OCI-LY1 (cell line): Measurements from ENCODE around the gene UIMC1.

Experiments used
- CTCF ChIP-seq: fragments of 200-600 bp; sonication (generic), shearing (Covaris generic); IDR thresholded peaks from 2 replicates; pipeline ENCODE4 v1.5.1; 2017; ENCODE audit warnings: mild to moderate bottlenecking, antibody characterized with exemption, low read length, moderate library complexity, mixed read lengths
- EZH2 ChIP-seq: fragments of 200-600 bp; sonication (generic), shearing (Covaris generic); IDR thresholded peaks from 2 replicates; pipeline ENCODE4 v1.8.0; 2017; ENCODE audit warnings: borderline replicate concordance, mixed run types, mild to moderate bottlenecking, antibody characterized with exemption, low read length, moderate library complexity, mixed read lengths

- TF ChIP-seq CTCF, result no peak
- TF ChIP-seq EZH2, result no peak
These were observed 25.8 kb downstream of the UIMC1 start for GRCh38 chr5:176980818-176981217.
